SU-DHL-6 (cell line): ENCODE results near the gene NME3.
"Not testable (repeated sequence)": the region's sequence is repeated elsewhere in the genome, so short reads cannot be mapped to it uniquely, and the experiment has no call there.

Source experiments
- H2AFZ ChIP-seq: fragments of 200-600 bp; sonication (generic); 2 replicates; pipeline ENCODE4 v1.6.1; 2014; ENCODE audit warnings: low read depth, mild to moderate bottlenecking, moderate library complexity, mixed read lengths, antibody characterized with exemption, low read length; ENCODE audit not compliant: severe bottlenecking
- H3F3A ChIP-seq: fragments of 200-600 bp; shearing (Covaris generic); 2 replicates; pipeline ENCODE4 v1.6.0; 2016; ENCODE audit warnings: antibody characterized with exemption, mild to moderate bottlenecking; ENCODE audit not compliant: insufficient read depth
- H3K27ac ChIP-seq: fragments of 200-600 bp; sonication (generic); 2 replicates; pipeline ENCODE4 v1.5.1; 2016; ENCODE audit warnings: low read depth, mild to moderate bottlenecking, low read length, moderate library complexity, mixed read lengths
- H3K27me3 ChIP-seq: fragments of 200-600 bp; sonication (generic), shearing (Covaris generic); 2 replicates; pipeline ENCODE4 v1.6.0; 2014; ENCODE audit warnings: mild to moderate bottlenecking, low read length
- H3K36me3 ChIP-seq: fragments of 200-600 bp; sonication (generic); 2 replicates; pipeline ENCODE4 v1.6.1; 2014; ENCODE audit warnings: mild to moderate bottlenecking, low read length, mixed read lengths
- H3K4me2 ChIP-seq: fragments of 300-600, 200-600 bp; shearing (Covaris generic), sonication (generic); 2 replicates; pipeline ENCODE4 v1.6.0; 2014; ENCODE audit warnings: low read length, low read depth, mild to moderate bottlenecking; ENCODE audit not compliant: poor library complexity, severe bottlenecking
- H3K4me3 ChIP-seq: fragments of 200-600 bp; sonication (generic); 2 replicates; pipeline ENCODE4 v1.5.1; 2014; ENCODE audit warnings: antibody characterized with exemption, low read length, mild to moderate bottlenecking, mixed read lengths; ENCODE audit not compliant: insufficient read depth, poor library complexity, severe bottlenecking
- H3K79me2 ChIP-seq: fragments of 200-600 bp; sonication (generic); 2 replicates; pipeline ENCODE4 v1.6.1; 2014; ENCODE audit warnings: mild to moderate bottlenecking, low read length, moderate library complexity; ENCODE audit not compliant: insufficient read depth
- H3K9ac ChIP-seq: fragments of 200-600 bp; sonication (generic); 2 replicates; pipeline ENCODE4 v1.7.0; 2014; ENCODE audit warnings: mild to moderate bottlenecking, low read length
- H3K9me2 ChIP-seq: fragments of 200-600 bp; sonication (generic); replicated peaks from 2 replicates; pipeline ENCODE4 v1.6.1; 2014; ENCODE audit warnings: low read length; ENCODE audit not compliant: insufficient read depth
- H3K9me3 ChIP-seq: fragments of 200-600 bp; sonication (generic); 2 replicates; pipeline ENCODE4 v1.6.1; 2014; ENCODE audit warnings: low read length, mixed read lengths; ENCODE audit not compliant: insufficient read depth
- H4K20me1 ChIP-seq: fragments of 200-600 bp; sonication (generic); 2 replicates; pipeline ENCODE4 v1.6.1; 2014; ENCODE audit warnings: low read depth, mild to moderate bottlenecking, antibody characterized with exemption, low read length, moderate library complexity, mixed read lengths
- EZH2phosphoT487 ChIP-seq: fragments of 200-600 bp; sonication (generic), shearing (Covaris generic); conservative IDR thresholded peaks from 2 replicates; pipeline ENCODE4 v1.6.1; 2018; ENCODE audit warnings: mild to moderate bottlenecking, antibody characterized with exemption, low read length, moderate library complexity, mixed read lengths
- TF ChIP-seq, protein P1 (sequence below): fragments of 200-600 bp; sonication (generic); IDR thresholded peaks from one replicate; pipeline ENCODE4 v1.5.1; 2017; ENCODE audit warnings: antibody characterized with exemption, mild to moderate bottlenecking, low read length, moderate library complexity; ENCODE audit not compliant: insufficient read depth, poor library complexity, severe bottlenecking

Gene NME3

DNA sequence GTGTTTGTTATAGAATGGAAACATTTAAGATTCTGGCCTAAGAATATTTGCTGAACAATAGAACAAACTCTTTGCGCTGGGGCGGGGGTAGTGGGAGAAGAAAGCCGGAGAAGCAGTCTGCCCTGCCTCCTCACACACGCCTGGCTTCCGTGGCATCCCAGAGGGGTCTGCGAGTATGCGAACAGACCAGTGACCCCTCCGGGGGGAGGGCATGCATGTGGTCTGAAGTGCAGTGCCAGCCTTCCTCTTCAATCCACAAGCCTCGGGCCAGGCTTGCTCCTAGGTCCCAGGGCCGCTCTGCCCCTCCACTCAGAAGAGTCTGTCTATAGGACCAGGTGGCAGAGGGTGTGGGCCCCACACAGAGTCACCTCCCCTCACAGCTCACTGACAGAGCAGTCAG, 36.3 kb upstream of the NME3 start:
- Histone ChIP-seq H3K4me2 (no peak overlapping the region), H2AFZ (no peak overlapping the region), H3K9me3 (no peaks in the 10 kb centered on the region), H3K36me3 (no peaks in the 10 kb centered on the region), H3K4me3 (no peak overlapping the region), H3K27ac (no peak overlapping the region), H4K20me1 (no peaks in the 10 kb centered on the region), H3K9ac (no peak overlapping the region), H3K79me2 (no peaks in the 10 kb centered on the region), H3K9me2 (no peaks in the 10 kb centered on the region), H3K27me3 (no peaks in the 10 kb centered on the region), H3F3A (no peaks in the 10 kb centered on the region)
- TF ChIP-seq, protein P1, sequence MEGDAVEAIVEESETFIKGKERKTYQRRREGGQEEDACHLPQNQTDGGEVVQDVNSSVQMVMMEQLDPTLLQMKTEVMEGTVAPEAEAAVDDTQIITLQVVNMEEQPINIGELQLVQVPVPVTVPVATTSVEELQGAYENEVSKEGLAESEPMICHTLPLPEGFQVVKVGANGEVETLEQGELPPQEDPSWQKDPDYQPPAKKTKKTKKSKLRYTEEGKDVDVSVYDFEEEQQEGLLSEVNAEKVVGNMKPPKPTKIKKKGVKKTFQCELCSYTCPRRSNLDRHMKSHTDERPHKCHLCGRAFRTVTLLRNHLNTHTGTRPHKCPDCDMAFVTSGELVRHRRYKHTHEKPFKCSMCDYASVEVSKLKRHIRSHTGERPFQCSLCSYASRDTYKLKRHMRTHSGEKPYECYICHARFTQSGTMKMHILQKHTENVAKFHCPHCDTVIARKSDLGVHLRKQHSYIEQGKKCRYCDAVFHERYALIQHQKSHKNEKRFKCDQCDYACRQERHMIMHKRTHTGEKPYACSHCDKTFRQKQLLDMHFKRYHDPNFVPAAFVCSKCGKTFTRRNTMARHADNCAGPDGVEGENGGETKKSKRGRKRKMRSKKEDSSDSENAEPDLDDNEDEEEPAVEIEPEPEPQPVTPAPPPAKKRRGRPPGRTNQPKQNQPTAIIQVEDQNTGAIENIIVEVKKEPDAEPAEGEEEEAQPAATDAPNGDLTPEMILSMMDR, result no peak
- TF ChIP-seq EZH2phosphoT487, result no peak

DNA sequence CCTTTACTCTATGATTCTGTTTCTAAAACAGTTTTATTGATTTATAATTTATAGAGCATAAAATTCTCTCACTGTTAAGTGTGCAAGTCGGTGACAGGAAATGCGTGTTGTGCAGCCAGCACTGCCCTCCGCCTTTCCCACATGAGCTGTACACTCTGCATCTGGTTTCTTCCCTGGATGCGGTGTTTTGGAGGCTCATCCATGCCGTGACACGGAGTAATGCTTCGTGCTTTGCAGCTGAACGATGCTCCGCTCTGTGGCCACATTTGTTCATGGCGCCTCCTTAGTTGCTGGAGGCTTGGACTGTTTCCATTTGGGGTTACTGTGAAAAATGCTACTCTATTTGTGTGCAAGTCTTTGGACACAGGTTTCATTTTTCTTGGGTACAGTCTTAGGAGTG, 29.4 kb upstream of the NME3 start:
- Histone ChIP-seq H3K27ac (no peak overlapping the region), H3F3A (no peaks in the 10 kb centered on the region), H3K36me3 (no peaks in the 10 kb centered on the region), H3K27me3 (no peaks in the 10 kb centered on the region), H2AFZ (no peak overlapping the region), H3K9ac (no peak overlapping the region), H3K9me3 (peaks cover 8% of the 10 kb centered on the region; the same call in 1 of the 2 replicates), H3K79me2 (no peaks in the 10 kb centered on the region), H3K4me2 (no peak overlapping the region), H3K4me3 (no peak overlapping the region), H3K9me2 (no peaks in the 10 kb centered on the region), H4K20me1 (no peaks in the 10 kb centered on the region)
- TF ChIP-seq EZH2phosphoT487, result no peak
- TF ChIP-seq, protein P1, result no peak

DNA sequence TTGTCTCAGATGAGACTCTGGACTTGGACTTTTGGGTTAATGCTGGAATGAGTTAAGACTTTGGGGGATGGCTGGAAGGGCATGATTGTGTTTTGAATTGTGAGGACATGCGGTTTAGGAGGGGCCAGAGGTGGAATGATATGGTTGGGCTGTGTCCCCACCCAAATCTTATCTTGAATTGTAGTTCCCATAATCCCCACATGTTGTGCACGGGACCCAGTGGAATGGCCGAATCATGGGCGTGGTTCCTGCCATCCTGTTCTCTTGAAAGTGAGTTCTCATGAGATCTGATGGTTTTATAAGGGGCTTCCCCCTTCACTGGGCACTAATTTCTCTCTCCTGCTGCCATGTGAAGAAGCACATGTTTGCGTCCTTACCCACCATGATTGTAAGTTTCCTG, 27.9 kb upstream of the NME3 start:
- H3K9me2 ChIP-seq, H3K4me2 ChIP-seq, H3K4me3 ChIP-seq, H3K79me2 ChIP-seq, H3K36me3 ChIP-seq, H4K20me1 ChIP-seq, H3K9me3 ChIP-seq, H3K27me3 ChIP-seq, H3F3A ChIP-seq, H2AFZ ChIP-seq, H3K27ac ChIP-seq, H3K9ac ChIP-seq: not testable (repeated sequence)

DNA sequence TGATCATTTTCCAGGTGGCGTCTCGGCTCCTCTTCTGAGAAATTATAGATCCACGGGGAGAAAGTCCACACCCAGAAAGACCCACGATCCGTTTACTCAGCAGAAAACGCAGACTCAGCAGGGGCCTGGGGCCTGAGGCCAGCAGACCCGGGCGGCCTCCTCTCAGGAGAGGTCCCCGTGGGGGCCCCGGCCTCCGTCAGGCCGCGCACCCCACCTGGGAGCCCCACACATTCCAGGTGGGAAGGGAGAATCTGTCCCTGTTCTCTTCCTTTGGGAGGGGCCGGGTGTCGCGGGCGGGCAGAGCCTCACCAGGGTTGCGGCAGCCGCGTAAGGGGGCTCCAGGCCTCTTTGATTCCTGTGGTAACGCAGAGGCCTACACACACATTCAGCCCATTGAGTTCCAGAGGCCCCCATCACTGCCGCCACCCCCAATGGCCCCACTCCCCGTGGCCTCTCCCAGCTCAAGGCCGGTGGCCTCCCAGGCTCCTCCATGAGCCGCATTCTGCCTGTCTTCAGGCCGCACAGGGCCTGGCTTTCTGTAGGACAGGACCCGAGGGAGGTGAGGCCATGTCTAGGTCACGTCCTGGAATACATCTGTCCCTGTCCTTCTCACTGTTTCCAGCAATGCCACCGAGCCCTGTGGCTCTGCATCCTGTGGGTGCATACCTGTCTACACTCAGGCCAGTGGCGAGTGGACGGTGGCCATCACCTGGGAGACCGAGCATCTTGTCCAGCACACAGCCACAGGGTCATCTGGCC, 23.7 kb upstream of the NME3 start:
- no peaks in the 10 kb centered on the region for H3K79me2 ChIP-seq
- H3K4me3 ChIP-seq, result no peak overlapping the region
- no peak overlapping the region for H3K27ac ChIP-seq
- peaks cover 8% of the 10 kb centered on the region; the same call in 1 of the 2 replicates for H3K9me3 ChIP-seq
- H3K9me2 ChIP-seq, result no peaks in the 10 kb centered on the region
- no peaks in the 10 kb centered on the region for H3F3A ChIP-seq
- H2AFZ ChIP-seq, result no peak overlapping the region
- TF ChIP-seq, protein P1, result no peak
- no peak overlapping the region for H3K4me2 ChIP-seq
- no peaks in the 10 kb centered on the region for H3K27me3 ChIP-seq
- no peaks in the 10 kb centered on the region for H4K20me1 ChIP-seq
- no peaks in the 10 kb centered on the region for H3K36me3 ChIP-seq
- H3K9ac ChIP-seq, result no peak overlapping the region
